Superior temporal gyrus (tissue), 1 donor: Measurements from ENCODE around the gene XPNPEP1.
A peak's percentile ranks its signal among the peaks of the same experiment; 100 is the strongest.
"Not testable (repeated sequence)": the region's sequence is repeated elsewhere in the genome, so short reads cannot be mapped to it uniquely, and the experiment has no call there.

Source experiments
- DNase-seq: peaks from one replicate; pipeline ENCODE4 v3.0.0-alpha.2; 2016; ENCODE audit errors: extremely low spot score

Gene XPNPEP1

DNA sequence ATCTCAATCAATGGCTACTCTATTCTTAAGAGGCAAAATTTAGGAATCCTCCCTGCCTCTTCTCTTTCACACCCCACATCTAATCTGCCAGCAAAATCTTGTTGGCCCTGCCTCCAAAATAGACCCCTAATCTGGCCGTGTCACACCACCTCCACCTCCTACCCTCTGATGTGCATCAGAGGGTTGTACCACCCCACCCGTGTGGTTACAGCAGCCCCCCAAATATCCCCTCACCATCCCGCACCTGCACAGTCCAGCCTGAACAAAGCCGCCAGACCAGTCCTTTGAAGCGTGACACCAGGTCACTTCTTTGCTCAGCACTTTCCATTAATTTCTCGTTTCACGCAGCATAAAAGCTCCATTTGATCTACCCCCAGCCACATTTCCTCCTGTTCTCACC lies 776 bp upstream of the XPNPEP1 start:
- no peak for DNase-seq

DNA sequence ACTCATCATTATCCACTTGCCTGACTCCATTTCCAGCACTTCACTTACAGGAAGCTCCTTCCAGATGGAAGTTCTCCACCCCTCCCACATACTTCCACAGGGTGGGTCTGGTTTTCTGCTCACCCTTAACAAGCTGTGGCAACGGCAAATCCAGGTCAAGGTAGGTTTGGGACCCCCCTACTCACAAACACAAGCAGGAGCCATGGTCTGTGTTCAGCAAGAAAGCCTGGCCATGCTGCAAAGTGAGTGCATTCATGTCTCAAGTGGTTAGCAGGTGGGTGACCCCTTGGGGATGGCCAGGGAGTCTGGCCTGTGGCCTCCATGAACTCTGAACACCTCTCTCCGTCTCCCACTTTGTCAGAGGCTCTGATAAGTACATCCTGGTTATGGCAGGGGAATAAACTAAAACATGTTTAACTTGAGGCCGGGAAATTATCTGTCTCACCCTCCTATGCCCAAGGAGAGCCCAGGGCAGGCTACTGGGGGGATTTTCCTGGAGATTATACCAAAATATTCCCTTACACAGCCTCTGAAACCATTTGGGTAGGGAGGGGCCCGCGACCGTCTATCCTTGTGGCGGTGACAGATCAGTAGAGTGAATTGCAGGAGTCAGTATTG lies 844 bp downstream of the XPNPEP1 start:
- no peak for DNase-seq

DNA sequence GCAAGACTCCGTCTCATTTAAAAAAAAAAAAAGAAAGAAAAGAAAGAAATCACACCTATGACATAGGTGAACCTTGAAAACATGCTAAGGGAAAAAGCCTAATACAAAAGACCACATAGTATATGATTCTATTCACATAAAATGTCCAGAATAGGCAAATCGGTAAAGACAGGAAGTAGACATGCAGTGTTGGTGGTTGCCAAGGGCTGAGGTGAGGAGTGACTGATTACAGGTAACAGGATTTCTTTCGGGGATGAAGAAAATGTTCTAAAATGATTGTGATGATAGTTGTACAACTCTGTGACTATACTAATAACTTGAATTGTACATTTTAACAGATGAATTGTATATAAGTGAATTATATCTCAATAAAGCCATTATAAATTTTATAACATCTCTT lies 3.3 kb downstream of the XPNPEP1 start:
- DNase-seq = no peak

DNA sequence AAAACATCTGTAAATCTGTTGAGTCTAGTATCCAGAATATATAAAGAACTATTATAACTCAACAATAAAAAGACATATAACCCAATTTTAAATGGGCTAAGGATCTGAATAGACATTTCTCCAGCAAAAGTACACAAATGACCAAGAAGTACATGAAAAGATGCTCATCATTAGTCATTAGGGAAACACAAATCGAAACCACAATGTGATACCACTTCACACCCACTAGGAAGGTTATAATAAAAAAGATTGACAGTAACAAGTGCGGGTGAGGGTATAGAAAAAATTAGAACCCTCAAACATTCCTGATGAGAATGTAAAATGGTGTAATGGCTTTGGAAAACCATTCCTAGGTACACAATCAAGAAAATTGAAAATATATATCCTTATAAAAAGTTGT lies 4.1 kb downstream of the XPNPEP1 start:
- no peak for DNase-seq

DNA sequence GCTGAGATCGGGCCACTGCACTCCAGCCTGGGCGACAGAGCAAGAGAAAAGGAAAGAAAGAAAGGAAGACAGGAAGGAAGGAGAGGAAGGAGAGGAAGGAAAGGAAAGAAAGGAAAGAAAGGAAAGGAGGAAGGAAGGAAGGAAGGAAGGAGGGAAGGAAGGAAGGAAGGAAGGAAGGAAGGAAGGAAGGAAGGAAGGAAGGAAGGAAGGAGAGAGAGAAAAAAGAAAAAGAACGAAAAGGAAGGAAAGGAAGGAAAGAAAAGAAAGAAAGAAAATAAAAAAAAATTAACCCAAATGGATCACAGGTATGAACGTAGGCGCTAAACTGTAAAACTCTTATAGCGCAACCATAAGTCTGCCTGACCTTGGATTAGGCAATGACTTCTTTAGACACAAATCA lies 4.6 kb downstream of the XPNPEP1 start:
- not testable (repeated sequence) for DNase-seq

DNA sequence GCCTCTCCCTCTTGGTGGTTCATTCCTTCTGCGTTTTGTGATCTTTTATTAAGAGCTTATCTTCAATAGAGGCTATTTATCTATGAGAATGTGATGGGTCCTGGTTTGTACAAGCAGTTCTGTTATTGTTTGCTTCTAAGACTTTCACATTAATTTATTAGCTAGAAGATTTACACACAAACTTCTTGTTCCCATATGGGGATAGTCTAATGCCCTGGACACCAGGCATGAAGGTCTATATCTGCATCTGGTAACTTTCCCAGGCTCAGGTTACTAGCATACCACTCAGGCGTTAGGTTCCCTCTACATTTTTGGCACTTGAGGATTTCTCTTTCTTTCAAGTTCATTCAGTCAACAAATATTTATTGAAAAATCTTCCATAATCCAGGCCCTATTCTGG lies 7.7 kb downstream of the XPNPEP1 start:
- DNase-seq = no peak

DNA sequence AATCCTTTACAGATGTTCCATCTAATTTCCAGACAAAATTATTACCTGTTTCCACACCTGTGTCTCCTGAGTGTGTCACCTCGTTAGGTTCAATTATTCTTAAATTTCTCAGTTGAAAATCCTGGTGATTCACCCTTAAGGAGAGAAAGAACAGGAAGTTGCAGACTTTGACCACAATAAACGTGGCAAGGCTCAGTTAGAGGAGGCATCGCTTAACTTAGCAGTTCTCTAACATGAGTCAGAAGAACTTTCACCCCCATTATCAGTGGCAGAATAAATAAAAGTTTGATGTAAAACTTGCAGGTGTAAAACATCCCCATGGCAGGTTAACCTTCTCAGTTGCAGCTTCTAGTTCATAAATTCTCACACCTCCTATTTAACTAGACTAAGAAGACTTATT lies 8.3 kb downstream of the XPNPEP1 start:
- no peak for DNase-seq

DNA sequence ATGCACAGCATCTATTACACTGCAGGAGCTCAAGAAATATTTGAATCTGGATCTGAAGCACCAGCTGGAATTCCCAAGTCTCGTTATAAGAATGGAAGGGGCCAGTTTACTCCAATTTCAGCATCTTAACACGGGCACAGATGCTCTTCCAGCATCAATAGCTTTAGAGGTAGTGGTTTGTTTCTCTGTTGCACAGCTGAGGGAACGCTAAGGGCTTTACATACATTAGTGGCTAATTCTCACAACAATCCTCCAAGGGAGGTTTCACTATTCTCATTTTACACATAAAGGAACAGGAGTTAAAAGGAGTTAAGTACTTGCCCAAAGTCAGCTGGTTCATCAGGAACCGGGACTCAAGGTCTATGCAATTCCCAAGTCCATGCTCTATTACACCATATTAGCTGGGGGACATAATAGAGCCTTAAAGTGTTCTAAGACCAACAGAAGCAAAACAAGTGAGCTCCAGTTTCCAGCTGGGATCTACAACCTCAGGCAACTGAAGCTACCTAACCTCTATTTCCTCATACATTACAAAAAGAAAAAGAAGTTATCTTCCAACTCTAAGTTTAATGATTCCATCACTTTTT lies 9.9 kb downstream of the XPNPEP1 start:
- no peak for DNase-seq

DNA sequence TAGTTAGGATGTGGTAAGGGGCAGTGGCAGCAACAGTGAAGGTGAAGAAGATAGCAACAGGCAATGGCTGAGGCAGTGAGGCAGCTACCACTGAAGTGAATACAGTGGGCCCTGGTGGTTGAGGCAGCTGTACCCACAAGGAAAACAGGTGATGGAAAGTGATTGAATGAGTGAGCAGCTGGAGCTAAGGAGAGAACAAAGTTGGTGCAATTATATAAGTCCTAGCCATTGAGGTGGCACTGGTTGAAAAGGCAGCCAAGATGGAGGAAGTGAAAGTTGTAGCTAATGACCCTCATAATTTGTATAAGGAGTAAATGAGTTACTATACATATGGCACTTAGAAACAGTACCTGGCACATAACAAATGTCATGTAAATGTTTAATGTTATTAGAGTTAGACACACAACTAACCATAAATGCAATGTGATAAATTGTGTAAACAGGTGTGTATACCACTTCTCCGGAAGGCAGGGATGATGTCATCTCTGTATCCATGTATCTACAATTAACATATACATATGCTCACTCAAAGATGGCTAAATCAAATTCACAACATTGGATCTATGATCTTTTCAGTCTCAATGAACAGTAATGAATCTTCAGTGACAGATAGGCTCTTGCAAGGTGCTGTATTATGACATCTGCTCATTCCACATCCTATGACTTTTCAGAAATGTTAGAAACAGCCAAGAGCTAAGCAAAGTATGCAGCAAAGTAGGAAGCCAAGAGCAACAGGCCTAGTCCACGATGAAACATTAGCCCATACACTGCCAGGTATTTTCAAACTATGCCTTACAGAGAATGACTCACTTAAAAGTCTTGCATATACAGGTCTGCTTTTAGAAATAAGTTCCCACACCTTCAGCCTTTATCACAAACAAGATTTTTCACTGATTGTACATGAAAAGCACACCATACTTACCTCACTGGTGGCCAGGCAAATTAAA lies 10.7 kb downstream of the XPNPEP1 start:
- no peak for DNase-seq

DNA sequence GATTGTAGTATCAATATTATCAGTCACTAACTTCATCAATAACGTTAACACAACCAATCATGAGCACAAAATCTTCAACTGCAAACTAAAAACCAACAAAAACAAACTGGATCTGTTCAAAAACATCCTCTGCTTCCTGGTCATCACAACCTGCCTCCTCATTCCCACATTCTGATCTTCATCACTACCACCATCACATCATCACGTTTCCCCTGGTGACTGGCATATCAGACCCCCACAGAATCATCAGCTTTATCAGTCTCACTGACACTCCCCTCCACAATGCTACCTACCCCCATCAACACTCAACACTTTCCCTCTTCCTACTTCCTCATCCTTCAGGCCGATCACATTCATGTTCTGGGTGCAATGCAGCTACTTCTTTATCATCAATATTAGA lies 11.4 kb downstream of the XPNPEP1 start:
- DNase-seq = no peak

DNA sequence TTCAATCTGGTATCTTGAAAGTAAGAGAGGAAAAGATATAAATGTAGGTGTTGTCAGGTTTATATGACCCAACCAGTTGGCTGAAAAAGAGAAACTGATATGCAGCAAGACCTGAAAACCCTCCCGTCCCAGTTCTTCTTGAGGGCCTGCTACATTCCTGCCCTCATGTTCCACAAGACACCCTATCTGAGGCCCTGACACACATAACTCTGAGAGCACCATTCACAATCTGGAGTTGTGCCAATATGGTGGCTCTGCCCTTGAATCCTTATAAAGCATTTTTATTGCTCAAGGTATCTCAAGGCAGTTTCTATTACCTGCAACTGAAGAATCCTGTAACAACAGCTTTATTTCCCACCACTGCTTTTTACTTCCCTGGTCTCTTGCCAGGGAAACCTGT lies 17.0 kb downstream of the XPNPEP1 start:
- DNase-seq = no peak

DNA sequence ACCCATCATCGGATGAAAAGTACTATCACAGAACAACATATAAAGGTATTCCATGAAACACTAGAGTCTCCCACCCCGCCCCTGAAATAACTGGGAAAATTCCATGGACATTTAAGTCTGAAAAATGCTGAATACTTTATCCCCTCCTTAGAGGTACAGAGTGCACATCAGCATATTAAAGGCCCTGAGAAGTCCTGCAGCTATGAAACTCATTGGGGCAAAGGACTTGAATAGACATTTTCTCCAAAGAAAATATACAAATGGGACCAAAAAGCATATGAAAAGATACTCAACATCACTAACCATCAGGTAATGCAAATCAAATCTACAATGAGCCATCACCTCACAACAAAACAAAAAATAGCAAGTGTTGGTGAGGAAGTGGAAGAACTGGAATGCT lies 18.9 kb downstream of the XPNPEP1 start:
- no peak for DNase-seq

DNA sequence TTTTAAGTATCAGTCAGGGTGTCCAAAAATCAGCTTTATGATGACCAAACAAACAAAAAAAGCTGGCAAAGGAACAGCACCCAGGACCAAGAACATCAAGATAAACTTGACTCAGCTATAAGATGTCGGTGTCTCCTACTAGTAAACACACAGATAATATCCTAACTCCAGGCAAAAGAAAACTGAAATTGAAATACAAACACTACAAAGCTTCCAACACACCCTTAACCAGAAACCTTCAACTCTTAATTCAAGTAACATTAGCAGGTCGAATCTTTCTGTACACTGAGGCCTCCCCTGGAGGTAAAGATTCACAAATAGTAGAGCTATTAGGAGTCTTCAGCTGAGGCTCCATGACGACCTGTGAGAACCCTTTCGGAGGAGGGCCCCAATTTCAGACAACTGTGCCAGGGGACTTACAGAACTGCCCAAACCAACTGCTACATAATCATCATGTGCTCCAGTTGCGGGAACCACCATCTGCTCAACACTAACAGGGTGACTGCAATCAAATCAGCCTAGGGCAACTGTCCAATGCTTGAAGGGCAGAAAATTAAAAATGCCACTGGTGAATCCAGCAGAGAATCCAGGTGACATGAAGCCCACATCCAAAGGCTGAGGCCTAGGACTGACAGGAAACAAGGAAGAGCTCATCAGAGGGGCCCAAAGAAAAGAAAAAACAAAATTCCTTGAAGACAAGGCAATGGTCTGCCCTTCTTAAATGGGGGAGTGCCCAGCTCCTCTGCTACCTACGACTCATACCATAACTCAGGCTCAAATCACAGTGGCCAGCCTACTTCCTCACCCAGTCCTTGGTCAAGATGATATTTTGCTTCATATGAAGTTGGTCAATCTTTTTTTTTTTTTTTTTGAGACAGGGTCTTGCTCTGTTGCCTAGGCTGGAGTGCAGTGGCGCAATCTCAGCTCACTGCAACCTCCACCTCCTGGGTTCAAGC lies 20.0 kb downstream of the XPNPEP1 start:
- DNase-seq = no peak

DNA sequence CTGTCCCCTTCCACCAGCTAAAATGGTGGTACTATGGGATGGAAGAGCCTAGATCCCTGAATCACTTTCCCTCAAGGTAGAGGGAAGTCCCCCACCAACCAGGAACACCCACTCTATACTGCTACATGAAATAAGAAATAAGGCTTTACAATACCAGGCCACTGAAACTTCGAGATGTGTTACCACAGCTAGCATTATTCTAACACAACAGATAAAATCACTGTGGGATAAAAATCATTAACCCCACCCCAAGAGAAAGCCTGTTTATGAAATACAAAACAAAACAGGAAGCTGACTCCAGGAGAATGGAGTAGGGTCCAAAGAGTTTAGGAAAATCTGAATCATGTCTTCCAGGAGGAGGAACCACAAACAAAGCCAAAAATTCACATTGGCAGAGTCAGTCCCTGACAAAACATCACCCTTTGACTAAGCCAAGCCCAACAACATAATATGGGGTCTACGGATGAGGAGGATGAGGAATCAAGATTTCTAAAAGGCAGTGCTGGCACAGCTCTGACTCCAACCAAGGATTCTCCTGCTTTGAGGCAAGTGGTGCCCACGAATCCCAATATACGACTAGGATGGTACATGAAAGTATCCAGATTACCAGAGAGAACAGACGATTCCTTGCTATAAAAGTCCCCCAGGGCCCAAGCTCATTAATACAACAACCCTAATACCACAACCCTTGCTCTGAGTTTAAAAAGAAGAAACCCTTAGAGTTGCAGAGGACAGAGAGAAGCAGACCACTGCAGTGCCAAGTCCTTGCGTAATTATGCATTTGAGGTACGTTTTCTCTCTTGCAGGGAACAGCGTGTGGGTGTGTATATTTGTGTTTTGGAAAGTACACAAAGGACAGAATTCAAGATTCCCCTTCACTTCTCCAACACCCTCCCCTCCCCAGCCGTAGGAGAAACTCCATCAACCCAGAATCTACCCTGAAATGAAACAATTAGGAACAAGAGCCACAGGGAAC lies 23.7 kb downstream of the XPNPEP1 start:
- DNase-seq = no peak

DNA sequence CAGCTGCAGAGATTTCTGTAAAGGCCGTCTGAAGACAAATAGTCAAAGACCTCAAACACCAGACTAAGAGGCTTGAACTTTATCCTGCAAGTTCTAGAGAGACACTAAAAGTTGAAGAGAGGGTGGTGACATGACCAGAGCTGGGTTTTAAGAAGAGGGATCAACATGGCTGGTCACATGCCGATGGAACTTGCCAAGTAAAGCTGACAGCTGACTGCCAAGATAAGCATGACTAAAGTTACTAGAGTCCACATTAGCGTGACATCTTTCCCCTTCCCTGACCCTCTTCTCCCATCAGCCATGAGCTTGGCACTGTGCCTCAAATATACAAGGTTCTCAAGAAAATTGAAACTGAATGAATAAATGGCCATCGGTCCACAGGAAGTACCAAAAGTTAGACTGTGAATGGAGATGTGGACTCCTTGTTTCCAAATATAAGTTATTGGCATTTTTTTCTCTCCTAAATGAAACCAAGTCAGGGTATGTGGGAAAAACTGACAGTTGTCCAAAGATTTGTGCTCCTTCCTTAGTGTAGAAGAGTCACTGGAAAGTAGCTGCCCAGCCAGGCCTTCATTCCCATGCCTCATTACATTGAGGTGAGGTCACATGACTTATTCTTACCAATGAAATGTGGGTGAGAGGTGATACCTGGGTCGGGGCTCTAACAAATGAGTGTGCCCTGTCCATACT lies 24.5 kb downstream of the XPNPEP1 start:
- no peak for DNase-seq

DNA sequence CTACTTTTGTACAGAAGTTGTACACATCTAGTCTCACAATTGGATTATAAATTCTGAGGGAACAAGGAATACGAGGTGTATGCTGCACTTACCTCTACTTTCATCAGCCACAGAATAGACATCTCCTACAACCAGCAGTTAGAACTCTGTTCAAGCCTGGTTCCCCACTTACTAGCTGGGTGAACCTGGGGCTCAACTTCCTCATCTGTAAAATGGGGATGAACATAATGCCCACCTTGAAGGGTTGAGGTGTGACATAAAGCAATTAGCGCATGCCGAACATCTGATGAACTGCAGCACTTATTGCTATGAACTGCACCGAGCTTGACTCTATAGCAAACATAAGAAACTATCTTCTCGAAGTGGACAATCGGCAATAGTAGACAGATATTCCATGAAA lies 25.3 kb downstream of the XPNPEP1 start:
- DNase-seq = no peak

DNA sequence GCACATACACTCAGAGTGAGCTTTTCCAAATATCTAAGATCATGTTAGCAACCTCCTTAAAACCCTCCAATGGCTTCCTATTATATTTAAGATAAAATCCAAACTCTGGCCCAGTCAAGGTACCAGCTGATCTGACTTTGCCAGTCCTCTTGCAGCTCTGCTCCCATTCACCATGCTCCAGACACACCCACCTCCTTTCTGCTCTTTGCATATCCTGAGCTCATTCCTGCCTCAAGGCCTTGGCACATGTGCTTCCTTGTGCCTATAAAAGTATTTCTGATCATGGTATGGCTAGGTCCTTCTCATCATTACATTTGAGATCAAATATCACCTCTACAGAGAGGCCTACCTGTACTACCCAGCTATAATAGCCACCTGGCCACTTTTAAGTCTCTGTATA lies 27.5 kb downstream of the XPNPEP1 start:
- no peak for DNase-seq

DNA sequence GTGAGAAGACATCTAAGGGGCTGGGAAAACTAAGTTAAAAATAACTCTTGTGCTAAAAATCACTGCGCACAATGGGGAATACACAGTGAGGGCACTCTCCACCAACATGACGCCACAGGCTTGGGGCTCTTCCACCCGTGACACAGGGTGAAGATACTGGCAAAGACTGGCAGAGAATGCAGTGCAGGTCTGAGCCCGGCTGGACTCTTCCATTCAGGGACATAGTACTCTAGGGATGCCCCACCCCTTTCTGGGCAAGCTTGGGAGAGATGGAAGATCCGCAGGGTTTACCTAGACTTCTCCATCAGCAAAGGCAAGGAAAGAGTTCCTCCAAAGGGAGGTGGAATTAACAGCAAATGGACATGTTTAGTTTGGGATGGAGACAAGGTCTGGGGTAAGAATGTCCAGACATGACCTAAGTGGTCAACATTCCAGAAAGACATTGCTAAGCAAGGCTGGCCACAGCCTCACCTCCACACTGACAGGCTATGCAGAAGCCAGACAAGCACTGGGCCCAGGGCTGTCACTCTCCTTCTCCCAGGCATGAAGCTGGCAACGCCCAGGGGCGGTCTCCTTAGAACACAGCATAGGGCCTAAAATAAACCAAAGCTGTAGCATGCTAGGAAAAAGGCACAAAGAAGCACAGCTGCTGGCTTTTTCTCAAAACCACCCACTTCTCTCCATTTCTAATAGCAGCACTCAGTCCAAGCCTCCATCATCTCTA lies 28.1 kb downstream of the XPNPEP1 start:
- peak; percentile 67 for DNase-seq

DNA sequence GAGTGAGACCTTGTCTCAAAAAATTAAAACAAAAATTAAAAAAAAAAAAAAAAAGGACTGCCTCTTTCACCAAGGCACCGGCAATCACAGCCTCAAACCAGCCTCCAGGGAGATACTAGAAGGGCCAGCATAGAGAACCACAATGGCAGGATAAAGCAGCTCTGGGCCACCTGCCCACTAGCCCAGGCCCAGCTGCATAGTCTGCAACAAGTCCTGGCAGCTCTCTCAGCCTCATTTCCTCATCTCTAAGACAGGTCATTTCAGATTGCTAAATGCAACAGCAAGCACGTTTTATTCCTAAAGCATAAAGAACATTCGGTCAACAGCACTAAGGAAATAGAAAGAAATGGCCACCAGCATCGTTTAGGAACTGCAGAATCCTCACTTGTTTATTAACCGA lies 28.8 kb downstream of the XPNPEP1 start:
- DNase-seq = peak; percentile 78
